GM19463 (cell line): ENCODE data around the gene TMEM95.
"Not testable (repeated sequence)": the region's sequence is repeated elsewhere in the genome, so short reads cannot be mapped to it uniquely, and the experiment has no call there.

ENCODE experiments used
- ATAC-seq: cut with Tn5 transposase; IDR thresholded peaks from one replicate; pipeline ENCODE4 v1.9.1; 2021; ENCODE audit warnings: mild to moderate bottlenecking, moderate library complexity; ENCODE audit not compliant: unreplicated experiment

TMEM95 gene

GRCh38 chr17:7323731-7324437, 31.1 kb upstream of the TMEM95 start:
- no peak for ATAC-seq

DNA sequence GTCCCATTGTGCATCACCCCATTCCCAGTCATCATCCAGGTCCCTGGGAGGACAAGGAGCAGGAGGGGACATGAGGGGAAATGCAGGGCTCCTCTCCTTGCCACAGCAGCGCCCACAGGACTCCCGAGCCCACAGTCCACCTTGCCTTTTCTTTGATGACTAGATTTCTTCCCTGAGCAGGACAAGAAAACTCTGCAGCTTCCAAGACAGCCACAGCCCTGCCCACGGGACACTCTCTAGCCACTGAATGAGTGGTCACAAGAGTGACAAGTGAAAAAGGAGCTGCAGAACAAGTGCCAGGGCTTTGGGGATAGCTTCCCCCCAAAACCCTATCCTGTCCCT, 30.5 kb upstream of the TMEM95 start:
- no peak for ATAC-seq

GRCh38 chr17:7325031-7325528, 29.9 kb upstream of the TMEM95 start:
- no peak for ATAC-seq

- no peak for ATAC-seq
These were observed 28.8 kb upstream of the TMEM95 start for GRCh38 chr17:7326186-7326585.

DNA sequence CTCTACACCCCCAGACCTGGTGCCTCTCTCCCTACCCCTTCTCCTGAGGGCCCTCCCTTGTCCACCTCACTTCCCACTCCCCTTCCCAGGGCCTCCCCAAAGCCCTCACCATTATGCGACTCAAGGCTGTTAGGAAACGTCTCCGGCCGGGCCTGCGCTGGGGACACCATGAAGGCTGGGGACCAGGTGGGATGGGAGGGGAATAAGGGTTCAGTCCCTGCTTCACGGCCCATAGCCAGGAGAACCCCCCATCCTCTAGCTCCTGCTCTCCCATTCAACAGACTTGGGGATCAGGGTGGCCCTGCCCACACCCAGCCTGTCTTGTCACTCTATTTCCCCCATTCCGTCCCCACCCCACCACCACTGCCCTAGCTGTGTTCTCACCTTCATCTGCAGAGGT, 27.9 kb upstream of the TMEM95 start:
- no peak for ATAC-seq

- no peak for ATAC-seq
These were observed 27.5 kb upstream of the TMEM95 start for GRCh38 chr17:7327501-7327900.

DNA sequence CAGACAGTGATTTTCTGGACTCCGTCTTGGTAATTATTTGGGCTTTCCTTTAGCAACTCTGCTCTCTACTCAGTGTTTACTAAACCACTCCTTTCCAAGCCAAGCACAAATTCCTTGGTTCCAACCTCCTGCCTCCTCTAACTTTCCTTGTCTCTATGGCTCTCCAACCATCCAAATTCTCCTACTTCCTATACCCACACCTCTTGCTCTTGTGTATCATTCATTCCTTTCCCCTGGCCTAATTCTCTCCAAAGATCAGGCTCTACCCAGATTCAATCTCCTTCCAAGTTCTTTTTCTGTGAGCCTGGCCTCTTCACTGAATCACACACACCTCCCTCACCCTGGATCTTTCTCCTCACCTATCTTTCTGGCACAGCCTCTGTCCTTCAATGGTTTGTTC, 26.9 kb upstream of the TMEM95 start:
- no peak for ATAC-seq

- peak; percentile 8 for ATAC-seq
These were observed 26.0 kb upstream of the TMEM95 start, which contains the start of gene NEURL4 for GRCh38 chr17:7328840-7329373. Gene NEURL4 (minus strand): TSS chr17:7329335. CDS start chr17:7329312, 23 bp downstream.

DNA sequence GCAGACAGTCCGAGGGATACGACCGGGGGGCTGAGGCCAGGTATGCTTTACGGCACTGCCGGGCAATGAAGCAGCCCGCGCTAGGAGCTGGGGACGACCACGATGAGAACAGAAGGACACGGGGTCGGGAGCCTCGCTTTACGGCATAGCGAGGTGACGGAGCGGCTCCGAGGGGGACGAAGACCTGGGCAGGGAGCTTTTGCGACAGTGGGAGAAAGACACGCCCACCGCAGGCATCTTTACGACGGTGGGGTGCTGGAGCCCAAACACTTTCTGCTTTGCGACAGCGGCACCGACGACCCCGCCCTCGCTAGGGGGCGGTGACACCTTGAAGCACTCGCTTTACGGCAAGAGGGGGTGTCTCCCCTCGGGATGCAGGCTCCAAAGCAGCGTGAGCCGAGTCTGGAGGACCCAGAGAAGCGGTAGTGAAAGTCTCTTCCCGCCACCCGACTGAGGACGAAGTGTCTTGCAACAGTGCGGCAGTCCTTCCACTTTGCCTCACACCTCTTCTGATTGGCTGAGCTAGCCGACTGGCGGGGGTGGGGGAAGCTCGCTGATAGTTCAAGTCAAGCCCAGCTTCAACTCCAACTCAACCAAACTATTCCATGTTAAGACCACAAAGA, 25.5 kb upstream of the TMEM95 start:
- ATAC-seq = peak; percentile 56

GRCh38 chr17:7329997-7330637, 24.8 kb upstream of the TMEM95 start:
- ATAC-seq = peak; percentile 40

- ATAC-seq = no peak
These were observed 24.3 kb upstream of the TMEM95 start for GRCh38 chr17:7330638-7331015.

DNA sequence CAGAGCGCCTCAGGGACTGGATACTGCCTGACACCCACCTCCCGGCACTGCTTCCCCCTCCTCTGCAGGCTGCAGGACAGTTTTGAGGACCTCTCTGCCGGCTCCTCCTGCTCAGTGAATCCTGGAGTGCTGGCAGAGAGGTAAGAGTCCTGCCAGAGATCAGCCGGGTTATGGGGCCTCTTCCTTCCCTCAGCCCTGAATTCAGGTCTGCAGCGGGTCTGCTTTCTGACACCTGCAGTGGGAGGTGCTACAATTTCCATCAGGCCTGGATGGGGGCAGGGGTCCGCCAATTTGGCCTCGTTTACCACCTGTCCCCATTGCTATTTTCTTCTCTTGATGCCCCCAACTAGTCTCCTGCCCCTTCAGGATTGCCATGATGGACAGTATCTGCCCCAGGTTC, 22.8 kb upstream of the TMEM95 start:
- no peak for ATAC-seq

DNA sequence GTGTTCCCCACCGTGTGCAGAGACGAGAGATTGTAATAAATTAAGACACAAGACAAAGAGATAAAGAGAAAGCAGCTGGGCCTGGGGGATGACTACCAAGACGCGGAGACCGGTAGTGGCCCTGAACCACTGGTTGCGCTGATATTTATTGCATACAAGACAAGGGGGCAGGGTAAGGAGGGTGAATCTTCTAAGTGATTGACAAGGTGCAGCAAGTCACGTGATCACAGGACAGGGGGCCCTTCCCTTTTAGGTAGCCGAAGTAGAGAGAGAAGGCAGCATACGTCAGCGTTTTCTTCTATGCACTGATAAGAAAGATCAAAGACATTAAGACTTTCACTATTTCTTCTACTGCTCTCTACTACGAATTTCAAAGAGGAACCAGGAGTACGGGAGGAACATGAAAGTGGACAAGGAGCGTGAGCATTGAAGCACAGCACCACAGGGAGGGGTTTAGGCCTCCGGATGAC, 22.3 kb upstream of the TMEM95 start:
- ATAC-seq = not testable (repeated sequence)

GRCh38 chr17:7334938-7335538, 19.9 kb upstream of the TMEM95 start:
- ATAC-seq = no peak

GRCh38 chr17:7335765-7336164, 19.2 kb upstream of the TMEM95 start:
- ATAC-seq = not testable (repeated sequence)

DNA sequence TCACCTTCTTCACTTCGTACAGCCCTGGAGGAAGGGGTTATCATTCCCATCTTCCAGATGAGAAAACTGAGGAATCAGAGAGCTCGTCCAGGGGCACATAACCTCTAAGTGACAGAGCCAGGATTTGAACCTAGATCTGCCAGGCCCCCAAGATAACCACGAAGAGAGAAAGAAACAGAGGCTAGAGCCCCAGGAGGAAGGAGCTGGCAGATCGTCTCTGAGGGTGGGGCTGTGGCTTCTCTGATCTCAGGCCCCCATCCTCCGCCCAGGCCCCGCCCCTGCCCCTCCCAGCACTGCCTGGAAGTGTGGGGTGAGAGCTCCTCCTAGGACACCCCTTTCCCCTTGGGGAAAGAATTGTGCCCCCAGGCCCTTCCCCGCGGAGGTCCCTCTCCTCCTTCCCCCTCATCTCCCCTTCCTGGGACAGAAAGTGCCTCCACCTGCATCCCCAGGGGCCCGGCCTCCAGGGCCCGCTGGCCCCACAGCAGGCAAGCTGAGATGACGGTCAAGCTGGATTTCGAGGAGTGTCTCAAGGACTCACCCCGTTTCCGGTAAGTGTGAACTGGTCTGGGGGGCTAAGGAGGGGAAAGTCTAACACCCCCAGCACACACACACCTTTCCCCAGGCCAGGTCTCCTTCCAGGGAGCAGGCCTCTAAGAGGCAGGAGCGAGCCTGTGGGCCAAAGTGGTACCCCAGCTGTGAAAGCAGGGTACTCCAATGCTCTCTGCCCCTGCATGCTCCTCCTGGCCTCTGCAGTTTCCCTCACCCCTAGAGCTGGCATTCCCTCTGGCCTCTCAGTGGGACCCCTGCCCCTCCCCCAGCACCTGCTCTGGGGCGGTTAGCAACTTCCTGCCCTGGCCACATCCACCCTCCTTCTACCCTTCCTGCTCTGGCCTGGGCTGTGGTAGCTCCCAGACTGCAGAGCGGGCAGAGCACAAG, 18.4 kb upstream of the TMEM95 start, which contains the start of gene ACAP1:
TSS of gene ACAP1 (plus strand) at position 290 of the 936 bp plus-strand sequence. CDS start at position 496, 206 bp downstream.
- ATAC-seq = peak; percentile 77

DNA sequence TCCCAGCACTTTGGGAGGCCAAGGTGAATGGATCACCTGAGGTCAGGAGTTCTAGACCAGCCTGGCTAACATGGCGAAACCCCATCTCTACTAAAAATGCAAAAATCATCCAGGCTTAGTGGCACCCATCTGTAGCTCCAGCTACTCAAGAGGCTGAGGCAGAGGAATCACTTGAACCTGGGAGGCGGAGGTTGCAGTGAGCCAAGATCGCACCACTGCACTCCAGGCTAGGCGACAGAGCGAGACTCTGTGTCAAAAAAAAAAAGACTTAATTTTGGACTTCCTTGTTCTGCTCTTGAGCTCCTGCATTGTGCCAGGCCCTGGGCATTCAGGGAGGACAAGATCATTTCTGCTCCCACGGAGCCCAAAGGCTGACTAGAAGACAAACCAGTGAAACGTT, 17.4 kb upstream of the TMEM95 start:
- ATAC-seq = not testable (repeated sequence)

- no peak for ATAC-seq
These were observed 14.8 kb upstream of the TMEM95 start for GRCh38 chr17:7340179-7340578.

DNA sequence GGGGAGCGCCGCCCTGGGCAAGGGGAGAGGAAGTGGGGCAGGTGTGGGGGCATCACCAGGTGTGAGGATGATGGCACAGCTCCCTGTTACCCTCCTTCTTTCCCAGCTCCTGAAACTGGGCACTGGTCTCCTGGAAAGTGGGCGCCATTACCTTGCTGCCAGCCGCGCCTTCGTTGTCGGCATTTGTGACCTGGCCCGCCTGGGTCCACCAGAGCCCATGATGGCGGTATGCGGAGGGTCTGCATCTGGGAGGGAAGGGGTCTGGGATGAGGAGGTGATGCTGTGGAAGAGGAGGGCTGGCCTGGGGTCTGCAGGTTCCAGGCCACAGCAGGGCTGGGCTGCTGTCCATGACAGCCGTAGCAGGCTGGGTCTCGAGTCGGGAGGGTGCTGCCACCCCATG, 13.1 kb upstream of the TMEM95 start:
- no peak for ATAC-seq

GRCh38 chr17:7343250-7343649, 11.7 kb upstream of the TMEM95 start:
- ATAC-seq = no peak
